Loucy (cell line): ENCODE data around the gene KCNMB2.

ENCODE experiments used
- CTCF ChIP-seq: fragments of 200-600 bp; sonication (generic); conservative IDR thresholded peaks from 2 replicates; pipeline ENCODE4 v1.5.1; 2014; ENCODE audit warnings: mild to moderate bottlenecking, antibody characterized with exemption, low read length
- EZH2phosphoT487 ChIP-seq: fragments of 200-600 bp; IDR thresholded peaks from 2 replicates; pipeline ENCODE4 v1.6.1; 2018; ENCODE audit warnings: antibody characterized with exemption, mild to moderate bottlenecking, moderate library complexity, borderline replicate concordance

- TF ChIP-seq CTCF = no peak
- TF ChIP-seq EZH2phosphoT487 = no peak
Observed at GRCh38 chr3:178823591-178824246, 287.5 kb downstream of the KCNMB2 start.
